Panc1 (cell line): ENCODE data around the gene RSPRY1. TPM values are rescaled to one million over a fixed set of nuclear protein-coding genes. Genes with fewer than 3 reads are reported as not detected.

ENCODE experiments used
- ATAC-seq: fragments of 200-7000 bp; cut with Tn5 transposase; 2 replicates; pipeline ENCODE4 v1.9.1; 2020; ENCODE audit warnings: mild to moderate bottlenecking, moderate library complexity
- BruUV-seq: library from RNA; stranded (reverse); fragments of 400-500 nt; replicated peaks from 2 replicates; lab custom pipeline; 2021; lab: Mats Ljungman, UMichigan
- CTCF ChIA-PET: fragments of 300-600 bp; sonication (Branson Sonifier 250); formaldehyde crosslinking; loops from one replicate; lab custom pipeline; 2022; ENCODE audit warnings: antibody characterized with exemption; lab: Charles Lee
- POLR2A ChIA-PET: fragments of 300-600 bp; sonication (Branson Sonifier 250); formaldehyde crosslinking; loops from one replicate; lab custom pipeline; 2022; ENCODE audit warnings: antibody characterized with exemption; lab: Charles Lee
- DNase-seq: peaks from one replicate; pipeline ENCODE4 v3.0.0-alpha.2; 2010; ENCODE audit warnings: low read depth, low spot score
- H3K27ac ChIP-seq: 2 replicates; pipeline ENCODE4 v1.5.1; 2011; ENCODE audit warnings: mild to moderate bottlenecking, low read length, inconsistent platforms
- H3K27me3 ChIP-seq: fragments of 200-500 bp; sonication (Bioruptor generic); 2 replicates; pipeline ENCODE4 v1.6.0; 2014; ENCODE audit warnings: low read length, inconsistent platforms; ENCODE audit not compliant: control insufficient read depth, insufficient read depth
- H3K36me3 ChIP-seq: fragments of 200-500 bp; sonication (Bioruptor generic); 2 replicates; pipeline ENCODE4 v1.5.1; 2014; ENCODE audit warnings: inconsistent platforms, mild to moderate bottlenecking, low read length, moderate library complexity; ENCODE audit not compliant: control insufficient read depth, insufficient read depth
- H3K4me1 ChIP-seq: 2 replicates; pipeline ENCODE4 v1.5.1; 2011; ENCODE audit warnings: inconsistent platforms, mild to moderate bottlenecking, low read length, moderate library complexity; ENCODE audit not compliant: control insufficient read depth, insufficient read depth
- H3K4me3 ChIP-seq, 2 experiments: 2 replicates each; pipeline ENCODE4 v1.5.1; 2011 to 2012; ENCODE audit warnings: low read depth in 2 of 2, low read length in 2 of 2, mild to moderate bottlenecking in 2 of 2, inconsistent platforms in 1 of 2, moderate library complexity in 1 of 2
- H3K9me3 ChIP-seq: fragments of 200-500 bp; sonication (Bioruptor generic); 2 replicates; pipeline ENCODE4 v1.5.1; 2014; ENCODE audit warnings: low read depth, mild to moderate bottlenecking, inconsistent platforms, low read length, moderate library complexity; ENCODE audit not compliant: control insufficient read depth, insufficient read depth
- CTCF ChIP-seq: fragments of 450-650 bp; IDR thresholded peaks from 2 replicates; pipeline ENCODE4 v1.5.1; 2017; ENCODE audit warnings: mild to moderate bottlenecking
- POLR2AphosphoS5 ChIP-seq: IDR thresholded peaks from 2 replicates; pipeline ENCODE4 v1.6.1; 2012; ENCODE audit warnings: mild to moderate bottlenecking, low read depth, low read length, moderate library complexity
- REST ChIP-seq, 2 experiments: IDR thresholded peaks; 2 replicates each; pipeline ENCODE4 v1.6.1; 2011 to 2012; ENCODE audit warnings: low read depth in 2 of 2, control low read depth in 1 of 2, low read length in 1 of 2, mild to moderate bottlenecking in 1 of 2, moderate library complexity in 1 of 2; ENCODE audit not compliant: insufficient read depth in 1 of 2
- SIN3A ChIP-seq: IDR thresholded peaks from 2 replicates; pipeline ENCODE4 v1.6.1; 2012; ENCODE audit warnings: low read depth, mild to moderate bottlenecking, low read length, moderate library complexity, borderline replicate concordance; ENCODE audit not compliant: insufficient read depth
- TCF7L2 ChIP-seq: IDR thresholded peaks from 2 replicates; pipeline ENCODE4 v1.6.1; 2011; ENCODE audit warnings: mild to moderate bottlenecking, low read depth, low read length, inconsistent platforms
- in situ Hi-C: cut with HindIII; loops from 2 replicates; pipeline ENCODE4 v1.10.0; 2016; ENCODE audit warnings: low sequenced_read_pairs, low pct_unique_long_range_greater_than_20kb
- intact Hi-C: fragments of 100-400 bp; cut with micrococcal nuclease; formaldehyde crosslinking; loops from one replicate; pipeline ENCODE4 v1.10.0; 2022; ENCODE audit not compliant: unreplicated experiment
- total RNA-seq: library from RNA; stranded (reverse); gene quantifications from one replicate; pipeline ENCODE4 v1.2.1, GENCODE V29; 2021; ENCODE audit not compliant: unreplicated experiment

The RSPRY1 gene
- total RNA-seq, 1 experiment from 2014 or later: 29.4 TPM

DNA sequence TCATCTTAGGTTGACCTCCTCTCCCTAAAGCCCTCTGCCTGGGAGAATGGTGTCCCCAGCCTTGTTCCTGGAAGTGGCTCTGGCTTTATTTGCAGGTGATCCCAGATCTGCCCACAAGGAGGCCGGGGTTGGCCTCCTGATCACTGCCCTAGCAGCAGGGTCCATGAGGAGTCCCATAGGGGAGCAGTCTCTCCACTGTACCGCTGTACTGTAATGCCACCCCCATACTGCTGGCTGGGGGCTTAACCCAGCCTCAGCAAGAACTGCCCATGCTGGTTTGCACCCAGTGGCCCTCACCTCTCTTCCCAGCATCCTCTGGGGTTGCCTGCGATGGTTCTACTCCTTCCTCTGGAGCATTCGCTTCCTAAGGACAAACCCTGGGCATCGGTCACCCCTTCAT lies 39.4 kb upstream of the RSPRY1 start:
- H3K4me1 ChIP-seq: no peaks in the 10 kb centered on the region
- ChIA-PET POLR2A (no interaction called here), CTCF (no interaction called here)
- no peak overlapping the region for H3K27ac ChIP-seq
- no peaks in the 10 kb centered on the region for H3K27me3 ChIP-seq
- intact Hi-C loops: loop anchor here (10.0 kb wide), 1 partner anchor 62 kb away; no protein-coding TSS in a partner anchor
- in situ Hi-C loops: no loop called here
- H3K9me3 ChIP-seq: no peaks in the 10 kb centered on the region
- DNase-seq (no peak), ATAC-seq (peak; percentile 71)
- no TSS peak for BruUV-seq
- TF ChIP-seq TCF7L2 (no peak), POLR2AphosphoS5 (no peak), REST (IDR thresholded peaks at IDR 0.05; ENCODE audit: insufficient read depth in 1 of 2, low read depth in 2 of 2, low read length in 1 of 2) (no peak), SIN3A (no peak), CTCF (no peak)
- H3K36me3 ChIP-seq: no peaks in the 10 kb centered on the region
- H3K4me3 ChIP-seq: no peak overlapping the region

DNA sequence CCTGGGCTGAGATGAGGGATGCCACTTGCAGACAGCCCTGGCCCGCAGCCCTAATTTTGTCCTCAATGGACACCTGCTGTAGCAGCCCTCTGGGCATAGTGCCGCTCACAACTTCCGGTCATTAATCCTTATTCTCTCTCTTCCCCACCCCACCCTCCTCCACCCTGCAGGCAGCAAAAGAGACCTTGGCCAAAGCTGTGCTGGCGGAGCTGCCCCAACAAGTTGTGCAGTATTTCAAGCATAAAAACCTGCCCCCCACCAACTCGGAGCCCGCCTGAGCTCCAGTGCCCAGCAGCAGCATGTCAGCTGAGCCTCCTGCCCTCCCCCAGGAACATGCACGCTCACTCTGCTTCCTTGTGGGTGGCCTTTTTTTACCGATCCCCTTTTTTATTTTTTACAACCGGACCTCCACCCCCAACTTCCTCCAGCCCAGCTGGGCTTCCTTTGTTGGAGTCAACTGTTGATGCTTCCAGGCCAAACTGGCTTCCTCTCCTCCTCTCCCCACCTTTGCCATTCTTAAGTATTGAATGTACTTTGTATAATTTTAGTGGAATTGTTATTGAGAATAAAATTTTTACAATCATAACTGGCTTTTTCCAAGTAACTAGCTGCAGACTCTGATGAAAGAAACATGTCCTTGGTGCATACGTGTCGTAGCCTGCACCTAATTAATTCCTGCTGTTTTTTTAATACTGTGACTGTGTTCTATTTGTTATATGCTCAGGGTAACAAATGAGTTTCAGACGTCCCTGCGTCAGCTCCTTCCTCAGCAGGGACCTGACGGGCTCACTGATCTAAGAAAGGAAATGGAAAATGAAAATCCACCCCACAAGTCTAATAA lies 38.5 kb upstream of the RSPRY1 start:
- ChIA-PET POLR2A (no interaction called here), CTCF (no interaction called here)
- Histone ChIP-seq H3K9me3 (no peaks in the 10 kb centered on the region), H3K36me3 (no peaks in the 10 kb centered on the region), H3K27ac (no peak overlapping the region), H3K4me3 (no peak overlapping the region), H3K27me3 (no peaks in the 10 kb centered on the region), H3K4me1 (no peaks in the 10 kb centered on the region)
- intact Hi-C loops (loop anchor here (10.0 kb wide), 1 partner anchor 63 kb away; no protein-coding TSS in a partner anchor), in situ Hi-C loops (no loop called here)
- DNase-seq: no peak
- no peak for ATAC-seq
- no peak for TF ChIP-seq REST (IDR thresholded peaks at IDR 0.05; ENCODE audit: insufficient read depth in 1 of 2, low read depth in 2 of 2, low read length in 1 of 2)
- no peak for TF ChIP-seq SIN3A
- TF ChIP-seq POLR2AphosphoS5: no peak
- TF ChIP-seq TCF7L2: no peak
- no peak for TF ChIP-seq CTCF
- no TSS peak for BruUV-seq
